ENCODE results near the gene EDARADD.
A peak's percentile ranks its signal among the peaks of the same experiment; 100 is the strongest.

The EDARADD gene

DNA sequence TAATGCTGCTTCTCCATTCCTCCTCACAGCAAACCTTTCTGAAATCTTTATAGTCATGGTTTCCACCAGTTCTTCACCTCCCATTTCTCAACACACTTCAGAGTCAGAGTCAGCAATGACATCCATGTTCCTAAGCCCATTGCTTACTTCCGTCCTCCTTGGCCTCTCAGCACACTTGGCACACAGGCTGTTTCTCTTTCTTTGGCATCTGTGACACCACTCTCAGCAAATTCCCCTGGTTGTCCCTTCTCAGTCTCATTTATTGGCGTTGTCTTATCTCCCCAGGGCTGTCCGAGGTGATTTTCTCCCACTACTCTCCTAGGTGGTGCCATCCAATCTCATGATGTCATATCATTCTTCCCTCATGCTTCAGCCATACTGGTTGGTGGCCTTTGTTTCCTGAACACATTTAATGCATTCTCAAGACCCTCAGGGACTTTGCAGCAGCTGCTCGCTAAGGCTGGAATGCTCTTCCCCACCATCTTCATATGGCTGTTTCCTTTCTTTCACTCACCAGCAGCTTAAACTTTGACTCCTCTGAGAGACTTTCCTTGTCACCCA lies 126.4 kb downstream of the EDARADD start:
- DNase-seq: no peak

GRCh38 chr1:236522937-236523703 lies 129.0 kb downstream of the EDARADD start:
- peak; percentile 17 for DNase-seq

DNA sequence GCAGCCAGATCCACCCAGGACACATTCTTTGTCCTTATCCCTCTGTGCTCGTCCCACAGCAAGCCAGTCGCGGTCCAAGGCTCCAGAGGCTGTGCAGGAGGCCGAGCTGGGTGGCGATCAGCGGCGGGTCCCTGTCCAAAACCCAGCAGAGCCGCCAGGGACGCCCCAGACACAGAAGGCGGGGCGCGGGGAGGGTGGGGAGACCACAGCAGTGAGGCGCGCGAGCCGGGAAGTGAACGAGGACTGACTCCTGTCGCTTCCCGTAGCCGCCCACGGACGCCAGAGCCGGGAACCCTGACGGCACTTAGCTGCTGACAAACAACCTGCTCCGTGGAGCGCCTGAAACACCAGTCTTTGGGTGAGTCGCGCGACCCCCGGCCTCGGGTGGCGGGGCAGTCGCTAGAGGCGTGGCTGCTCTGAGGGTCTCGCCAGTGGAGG lies 129.6 kb downstream of the EDARADD start, which contains the start of gene LGALS8:
Gene LGALS8, plus strand, starts transcription at position 279 of the 438 bp plus-strand sequence. CDS start 2,089 bp downstream, outside the sequence.
- DNase-seq: peak; percentile 50

- peak; percentile 43 for DNase-seq
Measured at GRCh38 chr1:236524142-236524894, 130.2 kb downstream of the EDARADD start.

- no peak for DNase-seq
Measured at GRCh38 chr1:236524895-236525184, 130.8 kb downstream of the EDARADD start.

DNA sequence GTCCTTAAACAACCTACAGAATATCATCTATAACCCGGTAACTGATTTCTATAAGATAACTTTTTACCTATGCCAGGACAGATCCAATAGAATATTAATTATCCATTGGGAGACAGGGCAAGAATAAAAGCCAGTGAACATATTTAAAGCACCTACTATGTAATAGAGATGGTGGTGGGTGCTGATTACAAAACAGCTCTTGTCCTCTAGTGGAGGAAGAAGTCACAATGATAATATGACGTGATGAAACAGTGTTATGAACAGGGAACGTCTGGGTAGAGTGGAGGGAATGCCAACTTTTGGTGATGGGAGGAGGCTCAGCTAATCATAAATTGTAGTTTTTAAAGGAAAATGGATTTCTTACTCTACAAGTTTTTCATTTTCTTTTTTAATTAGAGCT lies 132.0 kb downstream of the EDARADD start:
- DNase-seq: no peak

DNA sequence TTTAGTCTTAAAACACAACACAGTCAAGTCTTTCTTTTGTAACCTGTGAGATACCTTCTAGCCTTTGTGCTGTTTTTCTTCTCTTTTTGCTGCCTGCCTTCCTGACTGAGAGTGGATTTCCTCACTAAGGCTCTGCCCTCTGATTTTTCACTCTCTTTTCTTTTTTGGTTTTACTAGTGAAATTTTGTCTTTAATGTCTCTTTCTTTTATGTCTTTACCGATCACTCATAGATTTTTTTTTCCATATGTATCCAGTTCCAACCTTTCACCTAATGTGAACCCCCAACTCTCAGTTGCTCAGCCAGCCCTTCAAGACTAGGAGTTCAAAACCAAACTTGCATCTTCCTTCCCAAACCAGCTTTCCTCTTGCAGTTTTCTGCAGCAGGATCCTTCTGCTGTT lies 136.2 kb downstream of the EDARADD start:
- DNase-seq: no peak

DNA sequence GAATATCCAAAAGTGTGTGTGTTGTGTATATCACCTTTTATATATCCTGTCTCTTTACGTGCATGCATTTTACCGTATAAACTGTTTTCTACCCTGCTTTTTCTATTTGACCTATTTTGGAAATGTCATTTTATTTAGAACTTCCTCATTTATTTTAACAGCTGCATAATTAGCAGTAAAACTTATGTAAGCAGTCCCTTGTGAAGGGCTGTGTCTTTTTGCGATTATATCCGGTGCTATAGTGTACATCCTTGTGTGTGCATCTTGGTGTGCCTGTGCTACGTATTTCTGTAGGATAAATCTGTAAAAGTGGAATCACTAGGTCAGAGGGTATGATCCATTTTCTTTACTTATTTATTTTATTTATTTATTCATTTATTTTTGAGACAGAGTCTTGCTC lies 136.9 kb downstream of the EDARADD start:
- DNase-seq: no peak

DNA sequence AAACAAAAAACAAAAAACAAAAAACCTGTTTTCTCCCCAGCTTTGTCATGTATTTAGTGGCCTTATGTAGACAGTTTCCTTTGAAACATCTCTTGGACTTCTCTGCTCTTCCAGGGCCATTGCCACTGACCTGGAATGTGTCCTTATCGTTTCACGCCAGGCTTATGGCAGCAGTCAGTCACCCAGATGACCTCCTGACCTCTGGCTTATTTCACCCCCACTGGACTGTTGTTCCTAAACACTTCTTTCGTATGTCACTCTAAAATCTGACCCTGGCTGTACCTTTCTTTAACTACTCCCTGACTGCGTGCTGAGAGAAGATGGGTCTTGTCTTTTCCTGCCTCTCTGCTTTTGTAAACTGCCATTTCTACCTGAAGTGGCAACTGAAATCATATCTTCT lies 138.8 kb downstream of the EDARADD start:
- no peak for DNase-seq

GRCh38 chr1:236534151-236534651 lies 140.1 kb downstream of the EDARADD start:
- DNase-seq: no peak
